Measurements from ENCODE around the gene GPM6B.

The GPM6B gene

DNA sequence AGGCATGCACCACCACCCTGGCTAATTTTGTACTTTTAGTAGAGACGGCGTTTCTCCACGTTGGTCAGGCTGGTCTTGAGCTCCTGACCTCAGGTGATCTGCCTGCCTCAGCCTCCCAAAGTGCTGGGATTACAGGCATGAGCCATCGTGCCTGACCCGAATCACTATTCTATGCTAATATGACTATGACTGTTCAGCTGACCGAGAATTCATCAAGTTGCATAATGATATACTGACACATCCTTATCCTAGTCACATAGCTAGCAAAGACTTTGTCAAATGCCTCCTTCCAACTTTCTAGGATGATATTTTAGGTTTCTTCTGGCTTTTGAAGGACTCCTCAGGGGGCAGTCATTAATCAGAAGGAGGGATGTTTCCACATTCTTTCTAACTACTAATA lies 4.8 kb upstream of the GPM6B start:
- DNase-seq: no peak

DNA sequence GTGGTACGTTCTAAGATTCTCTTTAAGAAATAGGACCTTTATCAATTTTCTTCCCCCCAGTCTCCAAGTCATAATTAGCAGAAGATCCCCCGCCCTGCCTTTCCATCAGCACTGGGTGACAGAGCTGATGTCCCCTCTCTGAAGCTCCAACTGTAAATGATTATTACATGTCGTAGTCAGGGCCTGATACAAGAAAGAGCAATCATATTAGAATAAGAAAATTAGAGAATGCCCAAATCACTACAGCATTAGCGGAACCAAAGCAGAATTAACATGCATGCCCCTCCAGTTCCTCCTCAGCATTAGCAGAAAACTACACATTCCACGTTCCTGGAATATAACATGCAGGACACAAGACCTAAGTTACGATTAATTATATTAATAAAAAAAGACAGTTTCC lies 717 bp downstream of the GPM6B start:
- DNase-seq: no peak

DNA sequence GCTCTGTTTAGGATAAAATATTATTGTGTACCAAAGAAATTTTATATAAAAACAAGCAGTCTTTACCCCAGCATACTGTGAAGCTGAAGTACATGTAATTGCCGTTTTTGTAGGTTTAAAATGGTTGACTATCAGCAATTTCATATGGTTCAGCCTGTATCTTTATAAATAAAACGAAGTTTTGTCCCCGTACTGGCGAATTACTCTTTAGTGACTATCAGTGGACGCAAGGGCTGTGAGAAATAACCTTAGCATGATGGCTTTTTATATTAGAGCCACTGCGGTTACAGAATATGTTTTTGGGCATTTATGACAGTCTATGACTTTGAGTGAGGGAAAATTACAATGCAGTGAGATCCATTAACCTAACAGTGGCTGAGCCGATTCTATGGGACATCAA lies 1.2 kb downstream of the GPM6B start:
- no peak for DNase-seq

DNA sequence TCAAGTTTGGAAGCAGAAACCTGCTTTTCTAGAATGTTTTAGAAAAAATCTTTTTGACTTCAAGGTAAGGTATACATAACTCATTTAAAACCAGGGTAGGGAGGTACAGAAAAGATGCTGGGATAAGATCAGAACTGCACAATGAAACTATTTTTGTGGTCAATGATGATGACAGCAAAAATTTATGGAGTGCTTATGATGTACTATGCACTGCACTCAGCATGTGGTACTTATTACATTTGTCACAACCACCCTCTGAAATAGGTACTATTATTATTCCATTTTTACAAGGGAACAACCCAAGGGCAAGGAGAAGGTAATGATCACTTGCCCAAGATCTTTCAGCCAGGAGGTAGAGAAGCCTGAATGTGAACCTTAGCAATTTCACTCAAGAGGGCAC lies 8.0 kb downstream of the GPM6B start:
- no peak for DNase-seq

DNA sequence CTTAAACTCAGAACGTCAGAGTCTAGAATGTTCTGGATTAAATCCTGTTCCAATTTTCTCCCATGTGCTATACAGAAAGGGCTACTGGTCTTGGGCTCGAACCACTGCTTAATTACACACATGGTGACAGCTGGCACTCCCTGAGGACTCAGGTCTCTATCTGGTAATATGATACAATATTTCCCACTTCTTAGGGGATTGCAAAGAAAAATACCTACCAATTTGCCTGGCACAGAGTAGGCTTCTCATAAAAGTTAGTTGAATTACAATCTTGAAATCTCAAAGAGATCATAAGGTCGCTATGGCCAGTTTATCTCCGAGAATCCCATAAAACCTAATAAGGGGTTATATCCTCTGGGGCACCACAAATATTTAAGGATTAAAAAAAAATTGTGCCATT lies 8.6 kb downstream of the GPM6B start:
- DNase-seq: no peak

DNA sequence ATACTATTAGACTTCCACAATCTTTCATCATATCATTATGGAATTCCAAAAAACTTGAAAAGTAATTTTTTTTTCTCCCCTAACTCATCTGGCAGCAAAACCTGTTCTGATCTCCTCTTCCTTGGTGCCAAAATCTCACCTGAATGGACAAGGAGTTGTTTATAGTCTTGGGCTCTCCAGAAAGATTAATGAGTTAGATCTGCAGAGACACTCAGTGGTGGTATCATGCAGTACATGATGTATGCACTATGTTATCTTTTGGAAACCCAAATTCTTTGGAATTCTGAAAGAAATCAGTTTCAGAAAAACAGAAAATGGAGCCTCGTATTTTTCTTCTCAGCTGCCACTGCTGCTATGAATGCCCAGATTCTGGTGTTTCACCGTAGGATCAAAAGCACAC lies 11.7 kb downstream of the GPM6B start:
- DNase-seq: no peak

DNA sequence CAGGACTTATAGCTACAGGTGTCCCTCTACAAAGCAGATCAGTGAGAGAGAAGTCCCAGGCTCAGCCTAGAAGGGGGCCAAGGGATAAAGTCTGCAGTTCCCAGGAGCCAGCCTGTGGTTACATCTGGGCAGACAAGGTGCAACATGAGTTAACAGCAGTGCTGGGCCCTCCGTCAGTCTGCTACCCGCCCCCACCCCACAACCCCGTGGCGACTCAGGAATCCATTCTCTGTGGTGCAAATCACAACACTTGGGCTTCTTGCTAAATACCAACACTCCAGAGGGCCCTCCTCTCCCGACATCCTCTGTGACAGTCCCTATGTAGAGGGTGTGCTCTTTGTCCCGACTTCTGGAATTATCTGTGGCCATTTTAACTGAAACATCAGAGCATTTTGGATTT lies 13.8 kb downstream of the GPM6B start:
- no peak for DNase-seq

DNA sequence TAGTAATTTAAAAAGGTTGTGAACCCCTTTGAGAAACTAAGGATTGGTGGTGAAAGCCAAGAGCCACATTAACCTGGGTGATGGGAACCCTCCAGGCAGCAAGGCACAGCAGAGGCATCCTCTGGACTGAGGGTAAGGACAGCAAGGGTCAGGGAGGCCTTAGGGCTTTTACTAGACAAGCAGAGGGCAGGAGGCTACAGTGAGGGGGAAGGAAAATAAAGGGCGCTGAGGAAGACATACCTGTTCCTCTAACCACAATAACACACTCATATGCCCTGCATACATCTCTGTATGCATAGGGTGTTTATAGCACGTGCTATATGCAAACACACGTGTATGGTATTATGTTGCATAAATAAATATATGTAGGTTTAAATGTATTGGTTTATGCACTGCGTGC lies 18.7 kb downstream of the GPM6B start:
- DNase-seq: no peak

DNA sequence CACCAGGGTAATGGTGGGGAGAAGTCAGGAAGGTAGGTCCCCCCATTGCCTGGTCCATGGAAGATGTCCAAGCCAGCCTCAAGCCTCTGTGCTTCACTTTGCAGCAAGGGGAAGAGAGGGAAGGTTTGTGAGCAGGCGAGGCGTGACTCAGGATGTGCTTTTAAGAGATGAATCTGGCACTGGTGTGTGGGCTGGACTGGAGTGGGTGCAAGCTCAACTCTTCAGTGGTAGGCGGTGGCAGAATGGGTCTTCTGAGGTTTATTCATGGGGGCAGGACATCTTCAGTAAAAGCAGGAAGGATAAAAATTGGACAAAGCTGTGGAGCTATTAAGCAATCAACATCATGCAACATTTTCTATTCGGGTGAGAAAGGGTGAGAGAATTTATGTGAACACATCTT lies 19.4 kb downstream of the GPM6B start:
- DNase-seq: no peak

DNA sequence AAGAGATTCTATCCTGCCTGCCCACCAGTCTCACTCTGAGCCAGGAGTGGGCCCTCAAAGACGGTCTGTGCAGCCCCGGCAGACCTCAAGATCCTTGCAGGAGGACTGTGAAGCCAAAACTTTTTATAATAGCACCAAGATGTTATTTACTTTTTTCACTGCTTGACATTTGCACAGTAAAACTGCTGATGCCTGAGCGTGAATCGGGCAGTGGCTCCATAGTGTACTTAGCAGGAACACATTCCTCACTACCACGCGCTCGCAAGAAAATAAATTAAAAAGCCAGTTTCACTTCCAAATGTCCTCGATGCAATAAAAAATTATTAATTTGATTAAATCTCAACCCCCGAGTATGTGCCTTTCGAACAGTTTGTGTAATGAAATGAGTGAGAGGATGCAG lies 22.5 kb downstream of the GPM6B start:
- no peak for DNase-seq

DNA sequence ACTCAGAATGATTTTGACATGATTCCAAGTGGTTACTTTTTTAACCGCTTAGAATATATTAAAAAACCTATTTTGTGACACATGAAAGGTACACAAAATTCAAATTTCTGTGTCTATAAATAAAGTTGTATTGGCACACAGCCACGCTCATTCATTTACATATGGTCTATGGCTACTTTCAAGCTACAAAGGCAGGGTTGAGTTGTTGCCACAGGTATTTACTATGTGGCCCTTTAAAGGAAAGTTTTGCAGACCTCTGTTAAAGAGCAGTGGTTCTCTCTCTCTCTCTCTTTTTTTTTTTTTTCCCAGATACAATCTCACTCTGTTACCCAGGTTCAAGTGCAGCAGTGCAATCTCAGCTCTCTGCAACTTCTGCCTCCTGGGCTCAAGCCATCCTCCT lies 23.0 kb downstream of the GPM6B start:
- no peak for DNase-seq

DNA sequence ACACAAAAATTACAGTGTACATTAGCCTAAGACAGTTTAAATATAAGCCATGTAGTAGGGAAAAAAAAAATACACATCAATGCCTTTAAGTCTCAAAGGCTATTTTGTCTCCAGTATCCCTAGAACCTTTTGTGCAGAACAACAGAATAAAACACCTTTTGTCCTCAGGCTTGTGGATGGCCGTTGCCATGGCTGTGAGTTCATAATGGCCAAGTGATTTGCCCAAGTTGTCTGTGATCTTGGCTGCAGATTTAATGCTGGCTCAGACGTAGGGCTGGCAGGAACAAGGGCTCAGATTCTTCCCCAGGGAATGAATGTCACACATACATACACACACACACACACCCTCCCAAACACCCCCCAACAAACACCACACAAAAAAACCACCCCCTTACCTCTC lies 25.3 kb downstream of the GPM6B start:
- no peak for DNase-seq

DNA sequence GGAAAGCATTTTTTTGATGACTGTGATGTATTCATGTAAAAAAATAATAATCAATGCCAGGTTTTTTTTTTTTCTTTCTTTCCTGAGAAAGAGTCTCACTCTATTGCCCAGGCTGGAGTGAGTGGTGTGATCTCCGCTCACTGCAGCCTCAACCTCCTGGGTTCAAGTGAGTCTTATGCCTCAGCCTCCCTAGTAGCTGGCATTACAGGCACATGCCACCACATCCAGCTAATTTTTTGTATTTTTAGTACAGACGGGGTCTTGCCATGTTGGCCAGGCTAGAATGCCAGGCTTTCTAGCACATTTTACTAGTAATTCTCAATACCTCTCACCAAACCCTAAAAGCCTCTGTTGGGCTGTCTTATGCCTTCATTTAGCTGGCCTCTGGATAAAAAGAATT lies 25.7 kb downstream of the GPM6B start:
- no peak for DNase-seq

DNA sequence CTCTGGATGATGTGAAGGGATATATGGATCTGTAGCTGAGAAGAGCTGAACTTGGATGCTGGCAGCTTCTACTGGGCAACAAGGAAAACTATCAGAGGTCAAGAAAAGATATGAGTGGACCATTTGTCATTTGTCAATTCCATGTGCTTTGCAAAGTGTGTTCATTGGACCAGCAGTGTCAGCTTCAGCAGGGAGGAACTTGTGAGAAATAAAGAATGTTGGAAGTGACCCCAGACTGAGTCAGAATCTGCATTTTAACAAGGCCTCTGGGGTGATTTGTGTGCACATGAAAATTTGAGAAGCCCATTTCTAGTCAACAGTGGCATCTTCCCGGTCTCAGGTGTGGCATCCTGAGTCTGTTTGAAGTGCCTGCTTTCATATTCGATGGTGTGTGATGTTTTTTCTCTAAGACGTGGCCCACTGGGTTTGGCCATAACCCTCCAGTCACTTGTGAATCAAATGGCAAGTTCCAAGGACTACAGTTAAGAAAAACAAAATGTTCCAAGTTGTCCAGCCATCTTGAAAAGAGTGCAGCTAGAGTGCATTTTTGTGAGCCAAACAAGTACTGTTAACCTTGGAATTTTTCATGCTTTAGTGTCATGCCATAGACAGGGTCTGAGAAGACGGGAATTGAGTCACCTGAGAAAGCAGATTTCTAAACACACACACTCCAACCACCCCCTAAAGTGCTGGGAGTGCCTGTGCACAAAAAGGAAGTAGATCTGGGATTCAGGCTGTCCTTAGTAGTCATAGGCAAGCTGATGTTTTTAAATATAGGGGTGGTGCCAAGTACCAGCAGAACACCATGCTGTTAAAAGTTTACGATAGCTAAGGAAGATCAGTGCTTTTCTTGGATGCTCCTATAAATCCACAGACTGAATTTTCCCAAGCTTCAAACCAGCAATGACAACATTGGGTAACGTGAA lies 26.4 kb downstream of the GPM6B start:
- DNase-seq: no peak

DNA sequence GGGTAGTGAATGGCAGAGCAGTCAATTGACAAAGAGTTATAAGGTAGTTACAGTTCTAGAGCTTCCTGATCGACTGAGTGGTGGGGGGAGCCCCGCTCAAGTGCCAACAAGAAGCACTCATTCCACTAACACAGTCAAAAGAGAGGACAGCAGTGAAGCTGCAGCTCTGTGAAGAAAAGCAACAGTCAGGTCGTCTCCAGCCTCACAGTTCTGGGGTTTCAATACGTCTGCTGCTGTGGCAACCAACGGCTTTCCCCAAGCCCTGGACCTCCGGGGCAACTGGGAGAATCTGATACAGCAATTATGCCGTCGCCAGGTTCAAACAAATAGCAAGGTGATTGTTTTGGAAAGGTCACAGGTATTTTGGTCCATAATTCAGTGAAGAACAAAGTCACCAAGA lies 30.8 kb downstream of the GPM6B start:
- no peak for DNase-seq

DNA sequence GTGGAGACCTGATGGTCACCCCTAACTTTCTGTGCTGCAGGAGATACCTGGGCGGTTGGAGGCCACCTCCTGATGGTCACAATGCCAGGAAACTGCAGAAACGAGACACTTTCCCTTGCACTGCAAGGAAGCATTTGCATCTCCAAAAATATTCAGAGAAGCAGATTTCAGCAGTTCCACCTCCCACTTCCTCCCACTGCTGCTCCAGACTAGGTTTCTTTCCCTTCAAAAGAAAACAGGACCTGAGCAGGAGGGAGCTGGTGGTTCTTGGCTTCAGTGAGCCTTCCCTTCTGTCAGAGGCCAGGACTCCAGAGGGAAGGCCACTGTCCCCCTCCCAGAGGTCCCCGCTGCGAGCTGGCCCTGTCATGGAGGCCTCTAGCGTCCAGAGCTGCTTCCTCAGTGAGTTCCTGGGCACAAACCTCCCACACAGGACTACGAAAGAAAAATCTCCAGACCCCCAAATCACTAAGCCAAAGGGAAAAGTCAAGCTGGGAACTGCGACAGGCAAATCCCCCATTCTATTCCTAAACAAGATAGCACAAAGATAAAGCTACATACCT lies 35.9 kb downstream of the GPM6B start:
- DNase-seq: no peak

DNA sequence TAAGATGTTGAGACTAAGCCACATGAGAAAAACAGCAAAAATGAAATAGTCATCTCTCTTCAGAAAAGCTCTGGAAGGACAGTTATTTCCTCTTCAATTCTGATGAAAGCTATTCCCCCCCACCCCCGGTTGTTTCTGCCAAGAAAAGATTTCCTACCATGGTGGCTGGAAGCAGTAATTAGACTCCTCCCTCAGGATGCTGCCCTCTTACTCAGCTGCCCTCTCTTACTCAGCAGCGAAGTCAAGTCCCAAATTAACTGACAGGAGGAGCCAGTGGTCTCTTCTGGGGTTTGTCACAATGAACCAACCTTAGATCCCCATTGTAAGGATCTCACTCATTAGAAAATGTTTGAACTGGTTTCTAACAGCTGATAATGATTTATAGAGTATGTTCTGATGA lies 38.0 kb downstream of the GPM6B start:
- DNase-seq: no peak

DNA sequence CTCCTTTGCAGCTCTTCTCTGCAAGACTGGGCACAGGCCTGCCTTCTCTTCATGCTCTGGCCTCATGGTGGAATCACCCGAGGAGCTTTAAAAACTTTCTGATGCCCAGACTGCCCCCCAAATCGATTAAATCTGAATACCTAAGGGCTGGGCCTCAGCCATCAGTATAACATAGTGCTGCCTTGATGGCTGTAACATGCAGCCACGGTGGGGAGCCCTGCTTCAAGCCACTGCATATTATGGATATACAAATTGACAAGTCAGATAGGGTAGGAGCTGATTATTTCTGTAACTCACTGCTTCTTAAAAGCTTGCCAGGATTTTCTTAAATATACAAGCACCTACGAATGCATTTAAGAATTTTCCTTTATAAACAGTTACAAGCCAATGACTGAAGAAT lies 40.5 kb downstream of the GPM6B start:
- no peak for DNase-seq

DNA sequence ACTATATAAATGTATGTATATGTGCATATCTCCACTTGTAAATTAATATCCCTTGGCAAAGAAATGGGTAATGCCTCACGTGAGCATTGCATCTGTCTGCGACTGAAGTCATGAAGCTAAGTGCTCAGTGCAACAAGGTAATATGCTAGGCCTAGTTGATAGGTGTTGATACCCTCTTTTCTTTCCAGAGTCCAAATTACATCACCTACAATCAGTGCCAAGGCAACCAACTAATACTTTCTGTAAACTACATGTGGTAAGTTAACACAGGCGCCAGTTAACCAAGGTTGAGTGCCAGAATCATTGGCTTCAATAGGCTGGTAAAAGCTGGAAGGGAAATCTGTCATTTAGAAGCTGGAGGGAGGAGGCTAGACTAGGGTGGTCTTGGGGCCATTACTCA lies 41.1 kb downstream of the GPM6B start:
- no peak for DNase-seq

DNA sequence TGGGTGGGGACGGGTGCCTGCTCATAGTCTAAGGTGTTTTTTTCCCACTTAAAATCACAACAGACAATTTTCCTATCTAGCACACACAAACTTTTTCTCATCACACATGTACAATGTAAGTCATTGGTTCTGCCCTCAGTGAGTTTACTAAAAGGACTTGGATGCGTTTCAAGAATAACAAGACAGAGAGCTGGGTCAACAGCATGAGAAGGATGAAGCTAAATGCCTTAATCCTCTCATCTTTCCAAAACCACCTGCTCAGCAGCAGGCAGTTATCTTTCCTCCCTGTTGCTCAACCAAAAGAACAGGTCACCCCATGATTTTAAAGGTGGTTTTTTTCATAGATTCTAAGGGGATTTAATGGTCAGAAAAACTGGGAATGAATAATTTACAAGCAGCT lies 42.2 kb downstream of the GPM6B start:
- no peak for DNase-seq

DNA sequence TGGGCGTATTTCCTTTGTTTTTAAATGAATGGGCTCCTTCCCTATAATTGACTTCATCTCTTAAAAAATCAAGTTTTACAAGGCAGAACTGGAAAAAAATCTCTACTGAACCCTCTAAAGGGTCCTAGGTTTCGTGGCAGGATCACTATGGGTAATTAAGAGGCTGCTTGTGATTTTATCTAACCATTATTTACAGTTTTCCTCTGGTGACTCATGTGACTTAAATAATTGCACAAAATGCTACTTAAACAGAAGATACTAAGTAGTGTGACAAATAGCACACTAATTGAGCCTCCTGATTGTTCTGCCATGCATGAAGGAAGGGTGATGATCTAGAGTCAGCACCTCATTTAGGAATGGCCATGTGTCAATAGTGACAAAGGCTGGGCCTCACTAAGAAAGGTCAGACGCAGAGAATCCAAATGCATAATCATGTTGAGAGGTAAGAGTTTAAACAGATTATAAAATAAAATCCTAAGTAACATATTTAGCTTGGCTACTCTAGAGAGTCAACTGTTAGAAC lies 46.8 kb downstream of the GPM6B start:
- DNase-seq: no peak

DNA sequence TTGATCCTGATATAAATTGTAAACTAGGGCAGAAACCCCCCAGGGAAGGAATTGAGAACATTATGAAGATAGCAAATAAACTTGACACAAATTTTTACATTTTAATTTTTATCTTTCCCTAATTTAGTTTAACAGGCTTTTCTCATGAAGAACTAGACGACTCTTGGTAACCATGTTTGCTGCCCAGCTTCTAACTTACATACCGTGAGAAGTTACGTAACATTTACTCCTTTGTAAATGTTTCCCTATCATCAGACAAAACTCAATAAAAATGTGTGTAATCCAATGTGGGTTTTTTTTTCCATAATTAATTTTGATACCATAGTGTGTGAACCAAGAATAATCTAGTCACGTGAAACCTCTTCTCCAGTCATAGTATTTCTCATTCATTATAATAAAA lies 48.0 kb downstream of the GPM6B start:
- no peak for DNase-seq

DNA sequence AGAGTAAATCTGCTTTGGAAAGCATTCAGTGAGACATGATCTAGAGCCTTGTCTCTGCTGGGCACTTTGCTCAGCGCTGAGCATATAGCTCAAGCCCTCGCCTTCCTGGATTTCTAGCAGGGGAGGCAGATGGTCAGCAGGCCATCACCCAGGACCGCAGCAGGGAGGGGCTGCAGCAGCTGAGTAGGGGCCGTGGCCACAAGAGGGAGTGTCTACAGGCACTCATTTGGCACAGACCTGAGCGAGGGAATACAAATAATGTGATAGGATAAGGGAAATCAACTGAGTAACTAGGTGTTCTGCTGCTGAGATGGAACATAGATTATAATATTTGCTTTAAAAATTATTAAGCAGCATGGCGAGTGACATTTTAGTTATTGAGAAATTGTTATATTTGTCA lies 52.1 kb downstream of the GPM6B start:
- no peak for DNase-seq

DNA sequence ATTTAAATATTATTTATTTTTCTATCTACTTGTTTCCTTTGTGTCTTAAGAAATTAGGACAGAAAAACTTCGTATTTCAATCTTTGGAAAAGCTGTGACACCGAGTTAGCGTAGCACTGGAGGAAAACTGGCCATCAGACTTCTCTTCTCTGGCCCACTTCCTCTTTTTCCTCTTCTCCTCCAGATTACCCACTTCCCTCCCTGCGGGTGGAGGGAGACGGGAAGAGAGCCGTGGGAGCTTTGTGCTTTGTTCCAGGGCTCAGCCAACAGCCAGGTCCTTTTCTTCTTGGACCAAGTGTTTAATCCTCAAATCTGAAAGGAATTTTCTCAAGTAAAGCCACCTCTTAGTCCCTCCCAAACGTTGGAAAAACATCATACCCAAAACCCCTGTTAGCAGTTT lies 52.6 kb downstream of the GPM6B start:
- DNase-seq: no peak

DNA sequence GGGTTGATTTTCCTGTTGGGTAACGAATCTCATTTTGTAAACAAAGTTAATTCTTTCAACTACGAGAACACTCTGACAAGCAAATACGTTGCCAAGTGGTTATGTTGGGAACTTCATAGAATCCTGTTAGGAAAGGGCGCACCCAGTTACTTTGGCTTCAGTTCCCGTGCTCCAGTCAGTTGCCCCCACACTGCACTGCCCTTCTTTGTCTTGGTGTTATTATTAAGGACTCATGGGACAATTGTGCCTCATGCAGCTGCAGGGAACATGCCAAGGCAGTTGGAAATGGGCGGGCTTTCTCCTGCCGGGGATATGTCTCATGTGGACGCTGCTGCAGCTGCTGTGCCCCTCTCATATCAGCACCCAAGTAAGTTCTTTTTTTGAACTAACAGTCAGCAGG lies 53.4 kb downstream of the GPM6B start:
- DNase-seq: no peak

All from CD4-positive, alpha-beta T cell treated with Interleukin-15 for 1 hour (primary cell).